22Rv1 (cell line): ENCODE measurements around the gene RAP2B.
"Not testable (repeated sequence)": the region's sequence is repeated elsewhere in the genome, so short reads cannot be mapped to it uniquely, and the experiment has no call there.

Experiments
- H3K27ac ChIP-seq: fragments of 450-650 bp; 2 replicates; pipeline ENCODE4 v1.5.1; 2017
- CTCF ChIP-seq: fragments of 450-650 bp; IDR thresholded peaks from 2 replicates; pipeline ENCODE4 v1.5.1; 2017; ENCODE audit warnings: mild to moderate bottlenecking
- ZFX ChIP-seq: fragments of 450-650 bp; IDR thresholded peaks from 2 replicates; pipeline ENCODE4 v1.6.1; 2017; ENCODE audit warnings: antibody characterized with exemption, borderline replicate concordance

Gene RAP2B

GRCh38 chr3:153176197-153176596 lies 14.2 kb downstream of the RAP2B start:
- no peak overlapping the region for H3K27ac ChIP-seq
- TF ChIP-seq ZFX (no peak), CTCF (no peak)

GRCh38 chr3:153180860-153181372 lies 18.9 kb downstream of the RAP2B start:
- TF ChIP-seq ZFX, result no peak
- TF ChIP-seq CTCF, result no peak
- no peak overlapping the region for H3K27ac ChIP-seq

- TF ChIP-seq CTCF, result no peak
- no peak for TF ChIP-seq ZFX
- no peak overlapping the region for H3K27ac ChIP-seq
These were observed 20.7 kb downstream of the RAP2B start for GRCh38 chr3:153182501-153183293.

- H3K27ac ChIP-seq, result no peak overlapping the region
- TF ChIP-seq CTCF, result no peak
- no peak for TF ChIP-seq ZFX
These were observed 28.9 kb downstream of the RAP2B start for GRCh38 chr3:153190923-153191322.

- no peak overlapping the region for H3K27ac ChIP-seq
- TF ChIP-seq ZFX, result no peak
- TF ChIP-seq CTCF, result no peak
These were observed 30.3 kb downstream of the RAP2B start for GRCh38 chr3:153192327-153192726.

GRCh38 chr3:153193786-153194476 lies 31.9 kb downstream of the RAP2B start:
- not testable (repeated sequence) for H3K27ac ChIP-seq

GRCh38 chr3:153195349-153195879 lies 33.4 kb downstream of the RAP2B start:
- TF ChIP-seq CTCF (no peak), ZFX (no peak)
- no peak overlapping the region for H3K27ac ChIP-seq
